GM12865 (cell line): ENCODE results near the gene SHF.

Experiments
- DNase-seq: peaks from one replicate; pipeline ENCODE4 v3.0.0; 2010; ENCODE audit warnings: low read depth
- H3K4me3 ChIP-seq: 2 replicates; pipeline ENCODE4 v1.5.1; 2011; ENCODE audit warnings: mild to moderate bottlenecking, low read depth, low read length, control low read depth
- CTCF ChIP-seq: IDR thresholded peaks from 2 replicates; pipeline ENCODE4 v1.5.1; 2011; ENCODE audit warnings: low read length, control low read depth, low read depth, inconsistent platforms; ENCODE audit not compliant: insufficient read depth; ENCODE audit errors: missing control alignments

SHF gene

GRCh38 chr15:45132844-45133560, 54.8 kb downstream of the SHF start:
- no peak for TF ChIP-seq CTCF
- DNase-seq, result no peak
- no peak overlapping the region for H3K4me3 ChIP-seq

- no peak for TF ChIP-seq CTCF
- H3K4me3 ChIP-seq, result no peak overlapping the region
- no peak for DNase-seq
These were observed 56.3 kb downstream of the SHF start for GRCh38 chr15:45131510-45131909.

- no peak for DNase-seq
- no peak for TF ChIP-seq CTCF
- H3K4me3 ChIP-seq, result no peak overlapping the region
These were observed 57.3 kb downstream of the SHF start for GRCh38 chr15:45130291-45131000.

GRCh38 chr15:45129651-45130129, 58.1 kb downstream of the SHF start, which contains the start of the genes DUOX1 and DUOXA1:
TSS of gene DUOX1 (plus strand) at chr15:45129994. CDS start at chr15:45131967, 1,973 bp downstream.
TSS of gene DUOXA1 (minus strand) at chr15:45129879. CDS start at chr15:45123014, 6,865 bp downstream.
- no peak for TF ChIP-seq CTCF
- no peak for DNase-seq
- H3K4me3 ChIP-seq, result no peak within 1 kb of the TSS

- no peak for DNase-seq
- TF ChIP-seq CTCF, result no peak
- no peak overlapping the region for H3K4me3 ChIP-seq
These were observed 58.7 kb downstream of the SHF start for GRCh38 chr15:45128971-45129639.

GRCh38 chr15:45126535-45127158, 61.1 kb downstream of the SHF start:
- peak; percentile 56 for TF ChIP-seq CTCF
- no peak overlapping the region for H3K4me3 ChIP-seq
- peak; percentile 34 for DNase-seq
